Parathyroid adenoma (tissue), 2 donors: Measurements from ENCODE around the gene DUSP3.

Experiments used
- H2AFZ ChIP-seq: fragments of 300-600 bp; sonication (generic); one replicate; pipeline ENCODE4 v1.7.0; 2017; ENCODE audit warnings: antibody characterized with exemption, mild to moderate bottlenecking
- H3K27ac ChIP-seq: fragments of 300-600 bp; sonication (generic); one replicate; pipeline ENCODE4 v1.7.0; 2017
- H3K27me3 ChIP-seq: fragments of 300-600 bp; sonication (generic); one replicate; pipeline ENCODE4 v1.7.0; 2017; ENCODE audit warnings: low read length; ENCODE audit not compliant: control insufficient read depth, insufficient read depth
- H3K36me3 ChIP-seq: fragments of 300-600 bp; sonication (generic); one replicate; pipeline ENCODE4 v1.7.0; 2017; ENCODE audit warnings: low read length; ENCODE audit not compliant: control insufficient read depth, insufficient read depth
- H3K4me1 ChIP-seq: fragments of 300-600 bp; sonication (generic); one replicate; pipeline ENCODE4 v1.7.0; 2017; ENCODE audit warnings: control low read depth
- H3K4me2 ChIP-seq: fragments of 300-600 bp; sonication (generic); one replicate; pipeline ENCODE4 v1.7.0; 2017; ENCODE audit warnings: low read length
- H3K4me3 ChIP-seq: fragments of 300-600 bp; sonication (generic); one replicate; pipeline ENCODE4 v1.7.0; 2017; ENCODE audit warnings: low read depth, low read length
- H3K79me2 ChIP-seq: fragments of 300-600 bp; sonication (generic); one replicate; pipeline ENCODE4 v1.7.0; 2017; ENCODE audit warnings: control low read depth
- H3K9ac ChIP-seq: fragments of 300-600 bp; sonication (generic); one replicate; pipeline ENCODE4 v1.7.0; 2017; ENCODE audit warnings: mild to moderate bottlenecking
- H3K9me3 ChIP-seq: fragments of 300-600 bp; sonication (generic); one replicate; pipeline ENCODE4 v1.7.0; 2017; ENCODE audit warnings: low read length; ENCODE audit not compliant: control insufficient read depth
- TF ChIP-seq, protein P1 (sequence below): fragments of 300-600 bp; sonication (generic); IDR thresholded peaks from one replicate; pipeline ENCODE4 v1.7.0; 2017; ENCODE audit warnings: antibody characterized with exemption, mild to moderate bottlenecking
- donor health status: primary hyperparathyroidism.

Gene DUSP3

GRCh38 chr17:43767713-43768059 is 11.1 kb downstream of the DUSP3 start:
- TF ChIP-seq, protein P1, sequence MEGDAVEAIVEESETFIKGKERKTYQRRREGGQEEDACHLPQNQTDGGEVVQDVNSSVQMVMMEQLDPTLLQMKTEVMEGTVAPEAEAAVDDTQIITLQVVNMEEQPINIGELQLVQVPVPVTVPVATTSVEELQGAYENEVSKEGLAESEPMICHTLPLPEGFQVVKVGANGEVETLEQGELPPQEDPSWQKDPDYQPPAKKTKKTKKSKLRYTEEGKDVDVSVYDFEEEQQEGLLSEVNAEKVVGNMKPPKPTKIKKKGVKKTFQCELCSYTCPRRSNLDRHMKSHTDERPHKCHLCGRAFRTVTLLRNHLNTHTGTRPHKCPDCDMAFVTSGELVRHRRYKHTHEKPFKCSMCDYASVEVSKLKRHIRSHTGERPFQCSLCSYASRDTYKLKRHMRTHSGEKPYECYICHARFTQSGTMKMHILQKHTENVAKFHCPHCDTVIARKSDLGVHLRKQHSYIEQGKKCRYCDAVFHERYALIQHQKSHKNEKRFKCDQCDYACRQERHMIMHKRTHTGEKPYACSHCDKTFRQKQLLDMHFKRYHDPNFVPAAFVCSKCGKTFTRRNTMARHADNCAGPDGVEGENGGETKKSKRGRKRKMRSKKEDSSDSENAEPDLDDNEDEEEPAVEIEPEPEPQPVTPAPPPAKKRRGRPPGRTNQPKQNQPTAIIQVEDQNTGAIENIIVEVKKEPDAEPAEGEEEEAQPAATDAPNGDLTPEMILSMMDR = no peak
- H3K4me2 ChIP-seq = no peak overlapping the region
- H3K4me3 ChIP-seq = no peak overlapping the region
- H3K79me2 ChIP-seq = no peaks in the 10 kb centered on the region
- H3K9me3 ChIP-seq = no peaks in the 10 kb centered on the region
- no peaks in the 10 kb centered on the region for H3K27me3 ChIP-seq
- H3K4me1 ChIP-seq = no peaks in the 10 kb centered on the region
- H3K27ac ChIP-seq = no peak overlapping the region
- H3K36me3 ChIP-seq = no peaks in the 10 kb centered on the region
- no peak overlapping the region for H2AFZ ChIP-seq
- no peak overlapping the region for H3K9ac ChIP-seq

DNA sequence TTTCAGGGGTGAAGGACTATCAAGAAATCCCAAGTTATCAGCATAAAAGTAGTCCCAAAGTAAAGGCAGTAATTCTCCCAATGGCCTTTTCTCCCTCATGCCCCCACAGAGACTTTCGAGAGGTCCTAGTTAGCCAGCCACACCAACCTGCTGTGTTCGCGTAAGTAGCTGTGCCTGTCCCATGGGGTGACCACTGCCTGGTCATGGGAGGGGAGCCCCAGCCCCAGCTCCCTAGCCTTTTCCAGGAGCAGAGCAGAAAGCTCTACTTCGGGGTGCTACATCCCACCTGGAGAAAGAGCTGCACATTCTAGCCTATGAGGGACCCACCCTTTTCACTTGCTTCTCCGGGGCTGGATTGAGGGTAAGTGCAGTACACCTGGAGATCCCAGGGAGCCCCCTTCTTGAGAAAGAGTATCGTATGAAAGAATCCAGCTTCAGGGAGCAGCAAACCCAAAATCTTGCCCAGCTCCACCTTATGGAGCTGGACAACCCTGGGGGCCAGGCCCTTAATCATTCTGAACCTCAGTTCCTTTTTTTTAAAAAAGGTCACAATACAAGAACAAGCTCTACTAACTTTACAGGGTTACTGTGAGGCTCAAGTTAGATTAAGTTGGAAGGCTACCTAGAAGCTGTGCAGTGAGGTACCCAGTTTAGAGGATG is 11.6 kb downstream of the DUSP3 start:
- Histone ChIP-seq H3K27me3 (no peaks in the 10 kb centered on the region), H3K4me2 (no peak overlapping the region), H2AFZ (no peak overlapping the region), H3K9ac (no peak overlapping the region), H3K27ac (no peak overlapping the region), H3K4me3 (no peak overlapping the region), H3K79me2 (no peaks in the 10 kb centered on the region), H3K4me1 (no peaks in the 10 kb centered on the region), H3K9me3 (no peaks in the 10 kb centered on the region), H3K36me3 (no peaks in the 10 kb centered on the region)
- TF ChIP-seq, protein P1 = no peak

DNA sequence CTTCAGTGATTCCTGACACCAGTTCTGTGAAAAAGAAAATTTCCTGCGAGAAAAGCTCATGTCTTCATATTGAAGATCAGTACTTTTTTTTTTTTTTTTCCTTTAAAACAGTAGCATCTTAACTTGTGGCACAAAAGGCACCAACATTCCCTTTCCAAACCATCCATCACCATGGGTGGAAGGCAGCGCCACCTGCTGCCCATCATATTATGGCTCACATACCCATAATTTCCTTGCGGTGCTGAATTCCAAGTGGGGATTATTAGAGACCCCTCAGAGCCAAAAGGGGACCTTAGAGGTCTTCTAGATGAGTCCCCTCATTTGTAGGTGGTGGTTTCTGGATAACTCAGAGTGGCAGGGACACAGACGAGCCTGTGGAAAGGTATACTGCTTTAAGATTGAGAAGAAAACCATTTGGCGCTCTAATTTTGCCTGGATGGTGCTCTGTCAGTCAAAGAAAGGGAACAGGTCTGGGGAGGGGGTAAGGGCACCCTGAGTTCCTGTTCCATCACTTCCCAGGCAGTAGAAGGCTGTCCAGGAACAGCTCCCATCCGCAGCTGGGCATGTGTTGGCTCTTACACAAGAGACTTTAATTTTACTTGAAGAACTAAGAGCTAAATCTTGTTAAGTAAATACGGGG is 12.2 kb downstream of the DUSP3 start:
- Histone ChIP-seq H3K4me2 (no peak overlapping the region), H3K27ac (no peak overlapping the region), H3K79me2 (no peaks in the 10 kb centered on the region), H3K4me1 (no peaks in the 10 kb centered on the region), H3K9ac (no peak overlapping the region), H3K9me3 (no peaks in the 10 kb centered on the region), H3K27me3 (no peaks in the 10 kb centered on the region), H3K36me3 (no peaks in the 10 kb centered on the region), H3K4me3 (no peak overlapping the region), H2AFZ (no peak overlapping the region)
- TF ChIP-seq, protein P1 = peak; percentile 78

DNA sequence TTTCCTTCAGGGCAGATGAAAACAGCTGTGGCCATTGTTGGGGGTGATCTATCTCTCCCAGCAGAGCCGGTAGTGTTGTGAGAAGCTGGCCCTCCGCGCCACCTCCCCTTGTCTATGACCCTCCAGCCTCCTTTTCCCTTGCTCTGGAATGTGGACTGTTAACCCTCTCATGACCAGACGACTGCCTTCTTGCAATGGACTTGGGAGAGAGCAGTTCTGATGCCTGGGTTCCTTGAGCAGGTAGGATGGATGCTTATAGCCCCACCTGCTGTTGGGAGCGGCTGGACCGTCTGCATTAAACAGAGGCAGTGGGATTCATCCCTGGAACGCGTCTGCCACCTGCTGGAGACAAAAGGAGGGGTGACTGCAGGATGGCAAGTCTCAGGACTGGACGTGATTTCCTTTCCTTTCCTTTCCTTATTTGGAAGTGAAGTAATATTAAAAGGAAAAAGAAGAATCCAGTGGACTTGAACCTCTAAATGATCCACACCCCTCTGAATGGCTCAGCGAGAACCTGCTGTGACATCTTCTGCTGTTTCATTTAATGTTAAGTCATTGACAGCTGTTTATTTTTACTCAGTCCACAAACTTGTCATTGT is 18.4 kb downstream of the DUSP3 start:
- Histone ChIP-seq H3K9ac (no peak overlapping the region), H3K9me3 (no peaks in the 10 kb centered on the region), H3K36me3 (no peaks in the 10 kb centered on the region), H3K27ac (no peak overlapping the region), H2AFZ (no peak overlapping the region), H3K4me1 (no peaks in the 10 kb centered on the region), H3K4me2 (no peak overlapping the region), H3K4me3 (no peak overlapping the region), H3K27me3 (no peaks in the 10 kb centered on the region), H3K79me2 (no peaks in the 10 kb centered on the region)
- TF ChIP-seq, protein P1 = peak; percentile 99
